GM18502 (cell line): ENCODE data around the gene CA12.

ENCODE experiments used
- ATAC-seq: cut with Tn5 transposase; IDR thresholded peaks from one replicate; pipeline ENCODE4 v1.9.1; 2021; ENCODE audit warnings: mild to moderate bottlenecking; ENCODE audit not compliant: unreplicated experiment, poor library complexity

CA12 gene

DNA sequence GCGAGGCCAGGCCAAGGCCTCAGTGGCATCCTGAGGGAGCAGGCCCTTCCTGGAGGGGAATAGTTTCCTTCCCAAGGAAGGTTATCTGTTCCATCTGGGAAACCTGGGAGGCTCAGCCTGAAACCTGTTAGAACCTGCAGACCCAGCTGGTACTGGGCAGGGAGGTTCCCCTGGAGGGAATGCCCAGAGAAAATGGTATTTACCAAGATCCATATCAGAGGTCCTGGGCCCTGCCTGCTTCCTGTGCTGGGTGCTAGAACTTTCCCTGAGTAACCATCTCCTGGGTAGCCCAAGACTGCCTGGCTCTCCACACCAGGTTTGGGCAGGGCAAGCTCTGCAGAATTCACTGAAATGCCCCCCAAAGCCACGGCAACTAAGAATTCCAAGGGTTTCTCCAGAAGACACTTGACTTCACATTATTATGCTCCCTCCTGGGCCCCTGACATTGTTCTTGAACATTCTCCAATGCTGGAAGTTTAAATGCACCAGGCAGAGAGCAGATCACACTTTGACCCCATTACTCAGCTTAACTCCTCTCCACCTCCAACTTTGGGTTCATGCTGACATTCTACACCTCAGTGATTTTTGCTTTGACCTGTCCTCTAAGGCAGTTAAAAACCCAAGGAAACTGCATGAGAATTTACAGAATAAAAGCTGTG is 2.0 kb downstream of the CA12 start:
- no peak for ATAC-seq

- ATAC-seq = no peak
Measured at GRCh38 chr15:63378946-63379345, 2.7 kb downstream of the CA12 start.

- ATAC-seq = no peak
Measured at GRCh38 chr15:63374686-63375520, 6.7 kb downstream of the CA12 start.

GRCh38 chr15:63373866-63374548 is 7.6 kb downstream of the CA12 start:
- ATAC-seq = no peak

DNA sequence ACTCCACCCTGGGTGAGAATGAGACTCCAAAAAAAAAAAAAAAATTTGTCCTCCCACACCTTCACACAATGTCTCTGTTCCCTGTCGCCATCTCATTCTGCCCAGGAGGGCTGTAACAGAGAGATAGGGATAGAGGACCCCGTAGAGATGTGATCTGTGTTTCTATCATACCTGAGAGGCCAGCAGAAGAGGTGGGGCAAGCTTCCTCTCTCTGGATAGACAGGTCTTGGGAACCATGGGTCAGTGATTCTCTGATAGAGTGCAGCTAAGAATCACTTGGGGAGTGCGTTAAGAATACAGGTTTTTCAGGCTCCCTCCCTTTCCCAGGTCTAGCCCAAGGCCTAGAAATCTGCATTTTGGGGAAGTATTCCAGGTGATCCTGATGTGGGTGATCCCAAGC is 8.3 kb downstream of the CA12 start:
- ATAC-seq = no peak

GRCh38 chr15:63372753-63373152 is 8.9 kb downstream of the CA12 start:
- no peak for ATAC-seq

- ATAC-seq = no peak
Measured at GRCh38 chr15:63372018-63372705, 9.5 kb downstream of the CA12 start.

GRCh38 chr15:63371297-63371918 is 10.2 kb downstream of the CA12 start:
- no peak for ATAC-seq

GRCh38 chr15:63370764-63371163 is 10.9 kb downstream of the CA12 start:
- no peak for ATAC-seq

DNA sequence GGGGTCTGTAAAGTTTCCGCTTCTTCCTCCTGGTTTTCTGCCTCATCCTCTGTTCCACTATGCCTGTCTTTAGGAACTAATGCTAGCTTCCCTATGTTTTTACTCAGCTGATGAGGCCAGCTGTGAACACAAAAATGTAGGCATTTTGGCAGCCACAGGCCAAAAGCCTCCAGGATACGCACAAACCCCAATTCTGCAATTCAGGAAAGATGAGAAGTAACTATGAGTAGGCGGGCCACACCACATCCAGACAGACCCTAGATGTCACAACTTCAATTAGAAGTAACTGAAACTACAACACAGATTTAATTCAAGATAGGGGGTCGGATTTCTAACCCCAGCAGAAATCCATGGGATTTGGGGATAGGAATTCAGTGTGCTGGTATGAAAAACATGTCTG is 11.9 kb downstream of the CA12 start:
- no peak for ATAC-seq

DNA sequence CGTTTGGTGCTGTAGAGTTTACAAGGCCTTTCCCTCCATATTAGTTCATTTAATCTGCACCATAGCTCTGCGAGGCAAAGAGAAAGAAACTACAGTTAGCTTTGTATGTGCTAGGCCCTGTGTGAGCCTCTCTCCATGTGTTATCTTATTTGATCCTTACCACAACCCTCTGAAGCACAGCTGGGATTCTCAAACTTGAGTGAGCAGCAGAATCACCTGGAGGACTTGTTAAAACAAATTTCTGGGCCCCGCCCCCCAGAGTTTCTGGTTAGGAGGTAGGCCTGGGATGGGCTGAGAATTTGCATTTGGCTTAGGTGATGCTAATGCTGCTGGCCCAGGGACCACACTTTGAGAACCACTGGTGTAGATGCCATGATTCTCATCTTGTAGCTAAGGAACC is 12.3 kb downstream of the CA12 start:
- no peak for ATAC-seq

GRCh38 chr15:63368503-63368902 is 13.1 kb downstream of the CA12 start:
- no peak for ATAC-seq

DNA sequence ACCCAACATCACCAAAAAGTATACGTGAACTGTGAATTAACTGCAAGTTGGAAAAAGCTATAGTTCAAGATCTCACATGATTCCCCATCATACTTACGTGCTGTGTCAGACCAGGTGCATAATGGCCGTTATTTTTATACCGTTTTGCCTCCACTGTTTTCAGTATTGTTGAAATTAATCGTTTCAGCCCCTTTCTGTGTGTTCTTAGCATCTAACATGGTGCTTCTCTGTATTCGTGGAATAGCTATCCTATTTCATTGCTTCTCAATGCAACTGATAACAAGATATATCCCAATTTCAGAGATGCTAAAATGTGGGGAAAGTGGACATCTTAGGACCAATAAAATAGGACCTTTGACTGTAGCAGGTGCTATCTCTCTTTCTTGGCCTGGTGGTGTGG is 13.7 kb downstream of the CA12 start:
- ATAC-seq = no peak

- ATAC-seq = no peak
Measured at GRCh38 chr15:63367390-63367789, 14.3 kb downstream of the CA12 start.

GRCh38 chr15:63366451-63366850 is 15.2 kb downstream of the CA12 start:
- ATAC-seq = no peak

DNA sequence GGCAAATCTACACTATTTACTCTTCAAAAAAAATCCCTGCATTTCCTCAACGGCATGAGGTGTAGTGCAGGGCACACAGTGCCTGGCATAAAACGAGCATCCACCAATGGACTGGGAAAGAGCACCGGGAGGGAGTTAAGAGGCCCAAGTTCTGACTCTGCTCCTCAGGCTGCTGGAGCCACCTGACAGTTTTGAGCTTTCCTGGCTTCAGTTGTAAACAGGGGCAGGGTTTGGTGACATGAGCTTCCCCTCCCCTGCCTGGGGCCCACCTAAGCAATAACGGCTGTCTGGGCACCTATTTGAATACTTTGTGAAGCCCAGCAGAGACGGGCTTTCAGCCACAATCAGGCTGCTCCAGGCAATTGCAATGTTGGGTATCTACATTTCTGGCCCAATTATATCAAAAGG is 16.4 kb downstream of the CA12 start:
- no peak for ATAC-seq

DNA sequence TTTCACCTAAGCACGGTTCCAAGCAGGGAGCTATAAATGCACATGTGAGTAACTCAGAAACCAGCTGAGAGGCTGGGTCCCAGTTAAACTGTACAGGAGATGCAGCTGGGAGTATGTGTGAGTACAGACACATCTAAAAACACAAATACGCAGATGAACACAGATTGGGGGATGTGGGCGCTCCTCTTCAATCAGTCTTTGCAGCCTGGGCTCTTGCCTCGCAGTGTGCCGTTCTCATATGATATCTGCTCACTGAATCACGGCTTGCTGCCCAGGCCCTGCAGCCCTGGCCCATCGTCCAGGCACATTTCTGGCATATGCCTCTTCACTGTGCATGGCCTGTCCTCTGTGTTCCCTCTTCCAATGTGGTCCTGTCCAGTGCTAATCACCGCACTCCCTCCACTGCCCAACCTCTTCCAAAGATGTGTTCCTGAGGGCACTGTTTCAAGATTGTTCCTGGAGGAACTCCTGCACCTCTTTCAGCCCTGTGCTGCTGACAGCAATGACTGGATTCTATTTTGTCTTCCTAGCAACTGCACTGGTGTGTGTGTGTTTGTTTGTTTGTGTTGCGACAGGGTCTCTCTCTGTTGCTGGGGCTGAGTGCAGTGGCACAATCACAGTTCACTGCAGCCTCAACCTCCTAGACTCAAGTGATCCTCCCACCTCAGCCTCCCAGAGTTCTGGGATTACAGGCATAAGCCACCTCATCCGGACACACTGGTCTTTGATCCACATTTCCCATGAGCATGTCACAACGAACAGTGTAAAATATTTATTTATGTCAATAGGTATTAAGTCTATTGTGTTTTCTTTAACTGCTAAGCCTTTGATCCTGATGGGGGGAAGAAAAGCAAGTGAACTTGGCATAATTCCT is 17.0 kb downstream of the CA12 start:
- no peak for ATAC-seq

DNA sequence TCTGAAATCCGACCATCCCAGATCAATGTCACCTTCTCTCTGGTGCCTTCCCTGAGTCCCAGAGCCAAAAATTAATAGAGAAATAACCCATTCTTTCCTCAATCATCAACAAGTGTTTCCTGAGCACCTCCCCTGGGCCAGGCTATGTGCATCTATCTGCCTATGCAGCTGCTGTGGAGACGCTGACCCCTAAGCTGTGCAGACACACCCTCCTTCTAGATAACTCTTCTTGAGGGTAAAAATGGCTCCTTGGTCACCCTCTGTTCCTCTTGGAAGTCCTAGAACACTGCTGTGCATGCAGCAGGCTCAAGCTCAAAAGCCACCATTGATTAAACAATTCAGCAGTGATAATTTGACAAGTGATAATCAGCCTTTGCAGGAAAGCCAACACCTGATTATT is 18.4 kb downstream of the CA12 start:
- no peak for ATAC-seq

DNA sequence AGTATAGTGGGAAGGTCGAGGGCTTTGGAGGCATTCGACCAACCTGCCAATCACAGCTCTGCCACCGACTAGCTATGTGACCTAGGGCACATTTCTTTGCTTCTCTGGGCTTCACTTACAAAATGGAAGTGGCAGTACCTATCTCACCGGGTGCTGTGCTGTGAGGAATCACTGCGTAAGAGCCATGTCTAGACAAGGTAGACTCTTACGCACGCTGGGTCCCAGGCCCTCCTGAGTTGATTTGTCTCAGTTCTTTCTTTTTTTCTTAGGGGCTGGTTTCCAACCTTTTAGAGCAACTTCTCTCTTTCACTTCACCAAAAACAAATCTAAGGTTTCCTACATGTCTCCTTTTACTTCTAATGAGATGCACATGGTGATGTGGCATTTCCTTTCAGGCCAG is 18.8 kb downstream of the CA12 start:
- no peak for ATAC-seq
